HEK293T (cell line): Measurements from ENCODE around the gene FHOD1.

Source experiments
- ARNT ChIP-seq: fragments of 450-650 bp; IDR thresholded peaks from 2 replicates; pipeline ENCODE4 v1.6.1; 2017; ENCODE audit warnings: mild to moderate bottlenecking
- BHLHE40 ChIP-seq: fragments of 450-650 bp; IDR thresholded peaks from 2 replicates; pipeline ENCODE4 v1.6.1; 2016; ENCODE audit warnings: mild to moderate bottlenecking, moderate library complexity, borderline replicate concordance
- CTBP1 ChIP-seq: fragments of 450-650 bp; IDR thresholded peaks from 2 replicates; pipeline ENCODE4 v1.6.1; 2016; ENCODE audit warnings: borderline replicate concordance
- FOXA1 ChIP-seq: fragments of 450-650 bp; IDR thresholded peaks from 2 replicates; pipeline ENCODE4 v1.6.1; 2016; ENCODE audit warnings: mild to moderate bottlenecking
- FOXK2 ChIP-seq: fragments of 450-650 bp; IDR thresholded peaks from 2 replicates; pipeline ENCODE4 v1.6.1; 2016; ENCODE audit warnings: mild to moderate bottlenecking
- FOXM1 ChIP-seq: fragments of 450-650 bp; IDR thresholded peaks from 2 replicates; pipeline ENCODE4 v1.6.1; 2017; ENCODE audit warnings: mild to moderate bottlenecking, borderline replicate concordance
- HDGF ChIP-seq: fragments of 450-650 bp; IDR thresholded peaks from 2 replicates; pipeline ENCODE4 v1.6.1; 2017; ENCODE audit warnings: antibody characterized with exemption, borderline replicate concordance
- L3MBTL2 ChIP-seq: fragments of 450-650 bp; conservative IDR thresholded peaks from 2 replicates; pipeline ENCODE4 v1.6.1; 2016; ENCODE audit warnings: mild to moderate bottlenecking
- SP1 ChIP-seq: fragments of 450-650 bp; IDR thresholded peaks from 2 replicates; pipeline ENCODE4 v1.6.1; 2017
- SUZ12 ChIP-seq: fragments of 450-650 bp; IDR thresholded peaks from 2 replicates; pipeline ENCODE4 v1.6.1; 2016; ENCODE audit warnings: mild to moderate bottlenecking
- TF ChIP-seq, protein P1 (sequence below): fragments of 450-650 bp; IDR thresholded peaks from 2 replicates; pipeline ENCODE4 v1.6.1; 2016

DNA sequence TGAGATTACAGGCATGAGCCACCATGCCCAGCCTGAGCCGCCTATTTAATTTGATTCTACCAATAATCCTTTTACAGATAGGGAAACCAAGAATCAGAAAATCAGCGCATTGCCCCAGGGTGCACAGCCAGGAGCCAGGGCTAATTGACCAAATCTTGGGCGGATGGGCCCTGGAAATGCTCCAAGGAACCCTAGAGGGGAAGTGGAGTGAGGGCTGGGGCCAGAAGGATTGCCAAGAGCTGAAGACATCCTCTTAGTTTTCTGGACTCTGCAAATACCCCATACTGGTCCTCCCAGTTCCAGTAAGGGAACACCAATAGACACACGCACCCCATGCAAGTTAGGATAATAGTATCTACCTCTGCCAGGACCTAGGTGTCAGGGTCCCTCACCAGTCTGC is 3.8 kb downstream of the FHOD1 start:
- TF ChIP-seq, protein P1, sequence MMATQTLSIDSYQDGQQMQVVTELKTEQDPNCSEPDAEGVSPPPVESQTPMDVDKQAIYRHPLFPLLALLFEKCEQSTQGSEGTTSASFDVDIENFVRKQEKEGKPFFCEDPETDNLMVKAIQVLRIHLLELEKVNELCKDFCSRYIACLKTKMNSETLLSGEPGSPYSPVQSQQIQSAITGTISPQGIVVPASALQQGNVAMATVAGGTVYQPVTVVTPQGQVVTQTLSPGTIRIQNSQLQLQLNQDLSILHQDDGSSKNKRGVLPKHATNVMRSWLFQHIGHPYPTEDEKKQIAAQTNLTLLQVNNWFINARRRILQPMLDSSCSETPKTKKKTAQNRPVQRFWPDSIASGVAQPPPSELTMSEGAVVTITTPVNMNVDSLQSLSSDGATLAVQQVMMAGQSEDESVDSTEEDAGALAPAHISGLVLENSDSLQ, result no peak
- TF ChIP-seq FOXA1, result no peak
- TF ChIP-seq BHLHE40, result no peak
- TF ChIP-seq SP1, result no peak
- TF ChIP-seq SUZ12, result no peak
- no peak for TF ChIP-seq FOXM1
- no peak for TF ChIP-seq ARNT
- TF ChIP-seq L3MBTL2, result no peak
- TF ChIP-seq HDGF, result no peak
- no peak for TF ChIP-seq CTBP1
- no peak for TF ChIP-seq FOXK2
